Fibroblast of lung (primary cell): ENCODE measurements around the gene CXCL8. TPM values are rescaled to one million over a fixed set of nuclear protein-coding genes. Genes with fewer than 3 reads are reported as not detected.

Experiments
- DNase-seq, 2 donors: peaks; one replicate each; pipeline versions ENCODE4 v3.0.0 to v3.0.0-alpha.2; 2010; ENCODE audit warnings: low read depth in 2 of 2
- H2AFZ ChIP-seq: 2 replicates; pipeline ENCODE4 v1.5.1; 2012; ENCODE audit warnings: low read length, control low read depth, inconsistent platforms
- H3K27ac ChIP-seq: 2 replicates; pipeline ENCODE4 v1.5.1; 2011; ENCODE audit warnings: low read length, control low read depth; ENCODE audit not compliant: insufficient read depth
- H3K27me3 ChIP-seq: 2 replicates; pipeline ENCODE4 v1.5.1; 2011; ENCODE audit warnings: mild to moderate bottlenecking, low read length; ENCODE audit not compliant: control insufficient read depth, insufficient read depth
- H3K36me3 ChIP-seq: 2 replicates; pipeline ENCODE4 v1.5.1; 2011; ENCODE audit warnings: low read length; ENCODE audit not compliant: control insufficient read depth, insufficient read depth
- H3K4me1 ChIP-seq: 2 replicates; pipeline ENCODE4 v1.5.1; 2011; ENCODE audit warnings: low read length; ENCODE audit not compliant: control insufficient read depth, insufficient read depth; ENCODE audit errors: extremely low read depth
- H3K4me2 ChIP-seq: 2 replicates; pipeline ENCODE4 v1.5.1; 2011; ENCODE audit warnings: low read length, control low read depth; ENCODE audit not compliant: insufficient read depth; ENCODE audit errors: extremely low read depth
- H3K4me3 ChIP-seq, 4 experiments: fragments of 200-600 bp in 1 of 4; sonication (generic) in 1 of 4; replicated peaks in 1 of 4; 2 replicates each; pipeline ENCODE4 v1.5.1; 2011 to 2016; ENCODE audit warnings: low read length in 4 of 4, low read depth in 3 of 4, mild to moderate bottlenecking in 3 of 4, control low read depth in 2 of 4, inconsistent platforms in 1 of 4, mixed read lengths in 1 of 4; ENCODE audit not compliant: insufficient read depth in 1 of 4; ENCODE audit errors: control extremely low read depth in 1 of 4
- H3K79me2 ChIP-seq: 2 replicates; pipeline ENCODE4 v1.5.1; 2012; ENCODE audit warnings: mild to moderate bottlenecking, low read length, inconsistent platforms; ENCODE audit not compliant: control insufficient read depth, insufficient read depth
- H3K9ac ChIP-seq: 2 replicates; pipeline ENCODE4 v1.5.1; 2011; ENCODE audit warnings: mild to moderate bottlenecking, low read length, control low read depth; ENCODE audit not compliant: insufficient read depth
- H3K9me3 ChIP-seq: 2 replicates; pipeline ENCODE4 v1.5.1; 2012; ENCODE audit warnings: low read depth, low read length; ENCODE audit not compliant: control insufficient read depth, insufficient read depth
- H4K20me1 ChIP-seq: 2 replicates; pipeline ENCODE4 v1.5.1; 2011; ENCODE audit warnings: low read length; ENCODE audit not compliant: control insufficient read depth, insufficient read depth; ENCODE audit errors: extremely low read depth
- EZH2 ChIP-seq: IDR thresholded peaks from 2 replicates; pipeline ENCODE4 v1.5.1; 2012; ENCODE audit warnings: low read length, control low read depth, mild to moderate bottlenecking; ENCODE audit errors: missing control alignments
- polyA plus RNA-seq, 2 donors: library from polyadenylated mRNA; depleted of rRNA in 1 of 2; stranded (reverse) in 1 of 2; unstranded in 1 of 2; fragments of >200 nt; gene quantifications; 2 replicates each; pipeline ENCODE4 v1.2.1, GENCODE V29; 2011 to 2012; ENCODE audit warnings: missing spikeins in 1 of 2
- total RNA-seq: library from RNA; depleted of rRNA; stranded (reverse); fragments of >200 nt; gene quantifications from 2 replicates; pipeline ENCODE4 v1.2.1, GENCODE V29; 2014
- TF ChIP-seq, protein P1 (sequence below), 2 donors: IDR thresholded peaks in 1 of 2; conservative IDR thresholded peaks in 1 of 2; 1 replicate in 1 of 2; 2 replicates in 1 of 2; pipeline ENCODE4 v1.5.1; 2011 to 2012; ENCODE audit warnings: low read length in 2 of 2, control low read depth in 1 of 2, inconsistent platforms in 1 of 2, low read depth in 1 of 2, mild to moderate bottlenecking in 1 of 2

Gene CXCL8
- total and polyA plus RNA-seq, 2 donors (not counting 1 experiment from before 2014, with no cell fraction given) = 1.3 to 1.4 TPM

- H3K4me2 ChIP-seq = peak overlapping the region; percentile 41
- H3K27ac ChIP-seq = no peak overlapping the region
- DNase-seq = peak; percentile 34 to 49
Observed at GRCh38 chr4:73734530-73735001, 5.8 kb upstream of the CXCL8 start.

GRCh38 chr4:73735231-73735630, 5.1 kb upstream of the CXCL8 start:
- H3K9ac ChIP-seq = no peak overlapping the region
- no peak overlapping the region for H3K27ac ChIP-seq
- H3K4me3 ChIP-seq = no peak overlapping the region
- TF ChIP-seq, protein P1, sequence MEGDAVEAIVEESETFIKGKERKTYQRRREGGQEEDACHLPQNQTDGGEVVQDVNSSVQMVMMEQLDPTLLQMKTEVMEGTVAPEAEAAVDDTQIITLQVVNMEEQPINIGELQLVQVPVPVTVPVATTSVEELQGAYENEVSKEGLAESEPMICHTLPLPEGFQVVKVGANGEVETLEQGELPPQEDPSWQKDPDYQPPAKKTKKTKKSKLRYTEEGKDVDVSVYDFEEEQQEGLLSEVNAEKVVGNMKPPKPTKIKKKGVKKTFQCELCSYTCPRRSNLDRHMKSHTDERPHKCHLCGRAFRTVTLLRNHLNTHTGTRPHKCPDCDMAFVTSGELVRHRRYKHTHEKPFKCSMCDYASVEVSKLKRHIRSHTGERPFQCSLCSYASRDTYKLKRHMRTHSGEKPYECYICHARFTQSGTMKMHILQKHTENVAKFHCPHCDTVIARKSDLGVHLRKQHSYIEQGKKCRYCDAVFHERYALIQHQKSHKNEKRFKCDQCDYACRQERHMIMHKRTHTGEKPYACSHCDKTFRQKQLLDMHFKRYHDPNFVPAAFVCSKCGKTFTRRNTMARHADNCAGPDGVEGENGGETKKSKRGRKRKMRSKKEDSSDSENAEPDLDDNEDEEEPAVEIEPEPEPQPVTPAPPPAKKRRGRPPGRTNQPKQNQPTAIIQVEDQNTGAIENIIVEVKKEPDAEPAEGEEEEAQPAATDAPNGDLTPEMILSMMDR (conservative IDR thresholded peaks at IDR 0.05 in 1 of 2, IDR thresholded peaks at IDR 0.05 in 1 of 2; ENCODE audit: low read depth in 1 of 2, low read length in 2 of 2) = no peak
- TF ChIP-seq EZH2 = no peak
- no peaks in the 10 kb centered on the region for H3K36me3 ChIP-seq
- H3K79me2 ChIP-seq = no peaks in the 10 kb centered on the region
- H4K20me1 ChIP-seq = no peaks in the 10 kb centered on the region
- H3K27me3 ChIP-seq = no peaks in the 10 kb centered on the region
- no peak overlapping the region for H2AFZ ChIP-seq
- H3K4me1 ChIP-seq = peaks cover 5% of the 10 kb centered on the region
- no peaks in the 10 kb centered on the region for H3K9me3 ChIP-seq
- DNase-seq = peak; percentile 56 to 78
- H3K4me2 ChIP-seq = no peak overlapping the region

More at GRCh38 chr4:73734530-73735001, 5.8 kb upstream of the CXCL8 start:
- Histone ChIP-seq H3K79me2 (no peaks in the 10 kb centered on the region), H3K9ac (no peak overlapping the region), H2AFZ (no peak overlapping the region), H3K4me3 (no peak overlapping the region), H3K36me3 (no peaks in the 10 kb centered on the region), H3K27me3 (no peaks in the 10 kb centered on the region), H3K9me3 (no peaks in the 10 kb centered on the region), H4K20me1 (no peaks in the 10 kb centered on the region), H3K4me1 (peaks cover 5% of the 10 kb centered on the region)
- TF ChIP-seq, protein P1 (conservative IDR thresholded peaks at IDR 0.05 in 1 of 2, IDR thresholded peaks at IDR 0.05 in 1 of 2; ENCODE audit: low read depth in 1 of 2, low read length in 2 of 2) = no peak
- no peak for TF ChIP-seq EZH2

GRCh38 chr4:73741031-73741749, 821 bp downstream of the CXCL8 start:
- no peak for DNase-seq
- H3K27ac ChIP-seq = no peak overlapping the region
- H3K9ac ChIP-seq = no peak overlapping the region

More at GRCh38 chr4:73741031-73741749, 821 bp downstream of the CXCL8 start:
- H3K27me3 ChIP-seq = no peaks in the 10 kb centered on the region
- H3K79me2 ChIP-seq = no peaks in the 10 kb centered on the region
- no peaks in the 10 kb centered on the region for H4K20me1 ChIP-seq
- no peak overlapping the region for H3K4me3 ChIP-seq
- H3K9me3 ChIP-seq = no peaks in the 10 kb centered on the region
- no peak overlapping the region for H3K4me2 ChIP-seq
- H2AFZ ChIP-seq = no peak overlapping the region
- no peaks in the 10 kb centered on the region for H3K36me3 ChIP-seq
- H3K4me1 ChIP-seq = peaks cover 2% of the 10 kb centered on the region
- TF ChIP-seq, protein P1 (conservative IDR thresholded peaks at IDR 0.05 in 1 of 2, IDR thresholded peaks at IDR 0.05 in 1 of 2; ENCODE audit: low read depth in 1 of 2, low read length in 2 of 2) = no peak
- TF ChIP-seq EZH2 = no peak
